ENCODE results near the gene RAB42. TPM values are rescaled to one million over a fixed set of nuclear protein-coding genes. Genes with fewer than 3 reads are reported as not detected.
"Not testable (repeated sequence)": the region's sequence is repeated elsewhere in the genome, so short reads cannot be mapped to it uniquely, and the experiment has no call there.

The RAB42 gene
- total RNA-seq, 2 experiments from 2014 or later, result not detected

- Histone ChIP-seq H3K4me1 (ENCODE audit: insufficient read depth, low read length) (no peaks in the 10 kb centered on the region), H3K9me3 (ENCODE audit: control insufficient read depth in 1 of 2, insufficient read depth in 1 of 2, low read length in 2 of 2) (no peaks in the 10 kb centered on the region), H3K36me3 (ENCODE audit: insufficient read depth, low read length) (peaks cover 70% of the 10 kb centered on the region), H3K4me3 (ENCODE audit: low read length) (no peak overlapping the region), H3K27me3 (ENCODE audit: control insufficient read depth in 1 of 2, insufficient read depth in 2 of 2, low read length in 2 of 2) (no peaks in the 10 kb centered on the region), H3K27ac (ENCODE audit: low read depth in 1 of 2, low read length in 2 of 2) (no peak overlapping the region)
- POLR2A ChIA-PET, result interaction anchor here (1.0 kb wide), 1 partner anchor 14 kb away, joined by 3 read pairs; no protein-coding TSS in a partner anchor
- CTCF ChIA-PET, result interaction anchor here (1.0 kb wide), 1 partner anchor 14 kb away, joined by 3 read pairs; no protein-coding TSS in a partner anchor
- no peaks in the 10 kb centered on the region for H3K9me3 Mint-ChIP-seq
- intact Hi-C loops (cut with DNase I, micrococcal nuclease), result no loop called here
- no peaks in the 10 kb centered on the region for H3K4me1 Mint-ChIP-seq (ENCODE audit: low read depth)
- DNase-seq (no peak), ATAC-seq (ENCODE audit: poor library complexity) (no peak)
- H3K27me3 Mint-ChIP-seq, result no peaks in the 10 kb centered on the region
- no peak overlapping the region for H3K27ac Mint-ChIP-seq
- peaks cover 70% of the 10 kb centered on the region for H3K36me3 Mint-ChIP-seq (ENCODE audit: low read depth)
- no peak overlapping the region for H3K4me3 Mint-ChIP-seq
- no peak for TF ChIP-seq CTCF (IDR thresholded peaks at IDR 0.05)
Observed at GRCh38 chr1:28566931-28567330, 25.1 kb upstream of the RAB42 start.

- intact Hi-C loops (cut with DNase I, micrococcal nuclease), result no loop called here
- no peaks in the 10 kb centered on the region for H3K9me3 ChIP-seq (ENCODE audit: control insufficient read depth in 1 of 2, insufficient read depth in 1 of 2, low read length in 2 of 2)
- Mint-ChIP-seq H3K27ac (no peak overlapping the region), H3K9me3 (no peaks in the 10 kb centered on the region), H3K4me1 (ENCODE audit: low read depth) (no peaks in the 10 kb centered on the region), H3K27me3 (no peaks in the 10 kb centered on the region), H3K4me3 (no peak overlapping the region), H3K36me3 (ENCODE audit: low read depth) (peaks cover 58% of the 10 kb centered on the region)
- DNase-seq (no peak), ATAC-seq (ENCODE audit: poor library complexity) (no peak)
- H3K4me3 ChIP-seq (ENCODE audit: low read length), result no peak overlapping the region
- no peaks in the 10 kb centered on the region for H3K27me3 ChIP-seq (ENCODE audit: control insufficient read depth in 1 of 2, insufficient read depth in 2 of 2, low read length in 2 of 2)
- no peak overlapping the region for H3K27ac ChIP-seq (ENCODE audit: low read depth in 1 of 2, low read length in 2 of 2)
- H3K36me3 ChIP-seq (ENCODE audit: insufficient read depth, low read length), result peaks cover 58% of the 10 kb centered on the region
- no peaks in the 10 kb centered on the region for H3K4me1 ChIP-seq (ENCODE audit: insufficient read depth, low read length)
- ChIA-PET CTCF (interaction anchor here (0.6 to 1.1 kb wide), 2 partner anchors 9 to 84 kb away, joined by 3 read pairs; no protein-coding TSS in a partner anchor), POLR2A (interaction anchor here (4.3 kb wide), 1 partner anchor 9 kb away, joined by 23 read pairs; no protein-coding TSS in a partner anchor)
- TF ChIP-seq CTCF (IDR thresholded peaks at IDR 0.05), result no peak
Observed at GRCh38 chr1:28571911-28572310, 20.2 kb upstream of the RAB42 start.

GRCh38 chr1:28572891-28573290 is 19.2 kb upstream of the RAB42 start:
- ATAC-seq (ENCODE audit: poor library complexity); H3K27ac ChIP-seq (ENCODE audit: low read depth in 1 of 2, low read length in 2 of 2); intact Hi-C loops (cut with DNase I, micrococcal nuclease); DNase-seq; H3K27me3 Mint-ChIP-seq; H3K4me3 Mint-ChIP-seq; H3K27me3 ChIP-seq (ENCODE audit: control insufficient read depth in 1 of 2, insufficient read depth in 2 of 2, low read length in 2 of 2); H3K4me1 ChIP-seq (ENCODE audit: insufficient read depth, low read length); H3K9me3 Mint-ChIP-seq; CTCF ChIA-PET; H3K9me3 ChIP-seq (ENCODE audit: control insufficient read depth in 1 of 2, insufficient read depth in 1 of 2, low read length in 2 of 2); H3K4me3 ChIP-seq (ENCODE audit: low read length); H3K4me1 Mint-ChIP-seq (ENCODE audit: low read depth); H3K27ac Mint-ChIP-seq: not testable (repeated sequence)
- peaks cover 60% of the 10 kb centered on the region for H3K36me3 ChIP-seq (ENCODE audit: insufficient read depth, low read length)
- POLR2A ChIA-PET, result interaction anchor here (4.3 kb wide), 1 partner anchor 8 kb away, joined by 23 read pairs; no protein-coding TSS in a partner anchor
- peaks cover 58% of the 10 kb centered on the region for H3K36me3 Mint-ChIP-seq (ENCODE audit: low read depth)

GRCh38 chr1:28573564-28573963 is 18.5 kb upstream of the RAB42 start:
- Histone ChIP-seq H3K9me3 (ENCODE audit: control insufficient read depth in 1 of 2, insufficient read depth in 1 of 2, low read length in 2 of 2) (no peaks in the 10 kb centered on the region), H3K4me1 (ENCODE audit: insufficient read depth, low read length) (peaks cover under 1% of the 10 kb centered on the region), H3K36me3 (ENCODE audit: insufficient read depth, low read length) (peaks cover 60% of the 10 kb centered on the region), H3K27ac (ENCODE audit: low read depth in 1 of 2, low read length in 2 of 2) (no peak overlapping the region), H3K4me3 (ENCODE audit: low read length) (no peak overlapping the region), H3K27me3 (ENCODE audit: control insufficient read depth in 1 of 2, insufficient read depth in 2 of 2, low read length in 2 of 2) (no peaks in the 10 kb centered on the region)
- Mint-ChIP-seq H3K27ac (no peak overlapping the region), H3K27me3 (no peaks in the 10 kb centered on the region), H3K9me3 (no peaks in the 10 kb centered on the region), H3K4me1 (ENCODE audit: low read depth) (peaks cover 11% of the 10 kb centered on the region), H3K36me3 (ENCODE audit: low read depth) (peaks cover 58% of the 10 kb centered on the region), H3K4me3 (no peak overlapping the region)
- TF ChIP-seq CTCF (IDR thresholded peaks at IDR 0.05), result no peak
- CTCF ChIA-PET, result no interaction called here
- POLR2A ChIA-PET, result interaction anchor here (4.3 kb wide), 1 partner anchor 8 kb away, joined by 23 read pairs; no protein-coding TSS in a partner anchor
- DNase-seq, result no peak
- ATAC-seq (ENCODE audit: poor library complexity), result no peak
- intact Hi-C loops (cut with DNase I, micrococcal nuclease), result no loop called here
